ENCODE results near the gene EFCAB6.

The EFCAB6 gene

GRCh38 chr22:43535336-43535735 is 276.8 kb downstream of the EFCAB6 start:
- TF ChIP-seq TAF1 (IDR thresholded peaks at IDR 0.05; ENCODE audit: low read depth) (no peak), NFIC (IDR thresholded peaks at IDR 0.05) (no peak), REST (IDR thresholded peaks at IDR 0.05; ENCODE audit: low read depth) (no peak), TEAD4 (IDR thresholded peaks at IDR 0.05) (no peak), EP300 (IDR thresholded peaks at IDR 0.05; ENCODE audit: borderline replicate concordance) (no peak), TCF12 (IDR thresholded peaks at IDR 0.05; ENCODE audit: low read depth) (no peak), MAX (IDR thresholded peaks at IDR 0.05) (no peak), YY1 (IDR thresholded peaks at IDR 0.05; ENCODE audit: low read depth) (no peak), USF1 (IDR thresholded peaks at IDR 0.05) (no peak), CEBPB (IDR thresholded peaks at IDR 0.05) (no peak), ZBTB7A (IDR thresholded peaks at IDR 0.05; ENCODE audit: low read depth) (no peak), RAD21 (IDR thresholded peaks at IDR 0.05; ENCODE audit: low read depth) (no peak), FOXM1 (IDR thresholded peaks at IDR 0.05; ENCODE audit: borderline replicate concordance, low read depth) (no peak), EGR1 (IDR thresholded peaks at IDR 0.05) (no peak), CREB1 (IDR thresholded peaks at IDR 0.05; ENCODE audit: low read depth) (no peak)

GRCh38 chr22:43534916-43535315 is 277.2 kb downstream of the EFCAB6 start:
- TF ChIP-seq CREB1 (IDR thresholded peaks at IDR 0.05; ENCODE audit: low read depth), result no peak
- no peak for TF ChIP-seq TAF1 (IDR thresholded peaks at IDR 0.05; ENCODE audit: low read depth)

- no peak for TF ChIP-seq USF1 (IDR thresholded peaks at IDR 0.05)
Measured at GRCh38 chr22:43533656-43534428, 278.3 kb downstream of the EFCAB6 start.

- TF ChIP-seq RAD21 (IDR thresholded peaks at IDR 0.05; ENCODE audit: low read depth), result no peak
- no peak for TF ChIP-seq USF1 (IDR thresholded peaks at IDR 0.05)
- no peak for TF ChIP-seq EP300 (IDR thresholded peaks at IDR 0.05; ENCODE audit: borderline replicate concordance)
- TF ChIP-seq EGR1 (IDR thresholded peaks at IDR 0.05), result no peak
- TF ChIP-seq TAF1 (IDR thresholded peaks at IDR 0.05; ENCODE audit: low read depth), result no peak
- no peak for TF ChIP-seq MAX (IDR thresholded peaks at IDR 0.05)
- TF ChIP-seq ZBTB7A (IDR thresholded peaks at IDR 0.05; ENCODE audit: low read depth), result no peak
- no peak for TF ChIP-seq TCF12 (IDR thresholded peaks at IDR 0.05; ENCODE audit: low read depth)
- no peak for TF ChIP-seq REST (IDR thresholded peaks at IDR 0.05; ENCODE audit: low read depth)
- no peak for TF ChIP-seq CREB1 (IDR thresholded peaks at IDR 0.05; ENCODE audit: low read depth)
- no peak for TF ChIP-seq YY1 (IDR thresholded peaks at IDR 0.05; ENCODE audit: low read depth)
- no peak for TF ChIP-seq TEAD4 (IDR thresholded peaks at IDR 0.05)
- TF ChIP-seq NFIC (IDR thresholded peaks at IDR 0.05), result no peak
- TF ChIP-seq FOXM1 (IDR thresholded peaks at IDR 0.05; ENCODE audit: borderline replicate concordance, low read depth), result no peak
- no peak for TF ChIP-seq CEBPB (IDR thresholded peaks at IDR 0.05)
Measured at GRCh38 chr22:43533156-43533530, 279.0 kb downstream of the EFCAB6 start.

- TF ChIP-seq NFIC (IDR thresholded peaks at IDR 0.05) (no peak), MAX (IDR thresholded peaks at IDR 0.05) (no peak), TCF12 (IDR thresholded peaks at IDR 0.05; ENCODE audit: low read depth) (no peak), TEAD4 (IDR thresholded peaks at IDR 0.05) (no peak), CEBPB (IDR thresholded peaks at IDR 0.05) (no peak), USF1 (IDR thresholded peaks at IDR 0.05) (no peak), CREB1 (IDR thresholded peaks at IDR 0.05; ENCODE audit: low read depth) (no peak), ZBTB7A (IDR thresholded peaks at IDR 0.05; ENCODE audit: low read depth) (no peak), RAD21 (IDR thresholded peaks at IDR 0.05; ENCODE audit: low read depth) (no peak)
Measured at GRCh38 chr22:43532301-43533155, 279.6 kb downstream of the EFCAB6 start.

All from Ishikawa (cell line).